GM23248 (cell line): Measurements from ENCODE around the gene B2M.

ENCODE experiments used
- EZH2 ChIP-seq: fragments of 200-600 bp; sonication (generic); IDR thresholded peaks from 2 replicates; pipeline ENCODE4 v1.6.1; 2018; ENCODE audit warnings: antibody characterized with exemption, mild to moderate bottlenecking; ENCODE audit not compliant: insufficient read depth, poor library complexity, severe bottlenecking
- EZH2phosphoT487 ChIP-seq: fragments of 200-600 bp; sonication (generic); IDR thresholded peaks from 2 replicates; pipeline ENCODE4 v1.6.1; 2018; ENCODE audit warnings: antibody characterized with exemption, moderate library complexity, mild to moderate bottlenecking, low read depth; ENCODE audit not compliant: insufficient read depth

- TF ChIP-seq EZH2phosphoT487 (no peak), EZH2 (no peak)
Observed at GRCh38 chr15:44668921-44669320, 42.4 kb upstream of the B2M start.
